ENCODE measurements around the gene LTBP1. TPM values are rescaled to one million over a fixed set of nuclear protein-coding genes. Genes with fewer than 3 reads are reported as not detected.

LTBP1 gene
- total RNA-seq, 1 experiment from 2014 or later = 28.5 TPM

DNA sequence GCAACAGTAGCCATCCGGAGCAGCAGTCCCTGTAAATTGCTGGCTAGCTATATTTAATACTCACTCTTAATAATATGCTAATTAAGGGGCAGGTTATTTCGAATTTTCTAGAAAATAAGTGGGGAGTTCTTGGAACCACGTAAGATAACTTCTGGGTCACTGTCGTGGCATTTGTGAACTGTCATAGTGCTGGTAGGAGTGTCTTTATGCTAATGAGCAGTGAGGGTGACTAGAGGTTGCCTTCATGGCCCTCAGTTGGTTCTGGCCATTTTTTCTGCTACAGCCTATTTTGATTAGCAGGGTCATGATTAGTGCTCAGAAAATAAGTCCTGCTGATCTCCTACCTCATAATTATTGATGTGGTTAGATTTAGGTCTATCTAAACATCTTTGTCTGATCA, 279.8 kb downstream of the LTBP1 start:
- no peak overlapping the region for H2BK15ac ChIP-seq (ENCODE audit: low read depth, low read length)
- no peak overlapping the region for H3K4ac ChIP-seq (ENCODE audit: low read depth, low read length)
- H3T11ph ChIP-seq (ENCODE audit: low read length) = no peak overlapping the region
- H4K20me1 ChIP-seq (ENCODE audit: control insufficient read depth, insufficient read depth, insufficient read length) = no peaks in the 10 kb centered on the region
- Mint-ChIP-seq H3K27ac (no peak overlapping the region), H3K4me3 (no peak overlapping the region), H3K9me3 (no peaks in the 10 kb centered on the region; a peak in 1 of 5 replicates), H3K36me3 (ENCODE audit: insufficient read depth in 1 of 3, low read depth in 3 of 3) (peaks cover 0 to 9% (median 2%) of the 10 kb centered on the region in 3 experiments; a peak in 3 of 7 replicates), H3K4me1 (peaks cover 0 to 4% of the 10 kb centered on the region in 2 experiments; a peak in 1 of 4 replicates), H3K27me3 (ENCODE audit: low read depth) (no peaks in the 10 kb centered on the region)
- H2BK20ac ChIP-seq (ENCODE audit: low read depth, low read length, poor library complexity, severe bottlenecking) = no peak overlapping the region
- no peak overlapping the region for H4K8ac ChIP-seq (replicated peaks; ENCODE audit: insufficient read length, low read depth, low read length)
- H3K4me1 ChIP-seq (ENCODE audit: insufficient read depth, low read length) = no peaks in the 10 kb centered on the region
- no peak overlapping the region for H3K56ac ChIP-seq (ENCODE audit: insufficient read length, low read depth, low read length)
- H3K27me3 ChIP-seq (ENCODE audit: insufficient read depth, low read length) = no peaks in the 10 kb centered on the region
- no peak overlapping the region for H2BK5ac ChIP-seq (ENCODE audit: insufficient read length, low read length)
- no peak overlapping the region for H4K91ac ChIP-seq (ENCODE audit: insufficient read length, low read depth, low read length)
- no peak overlapping the region for H2BK12ac ChIP-seq (ENCODE audit: insufficient read length, low read depth, low read length)
- no peaks in the 10 kb centered on the region for H3K23me2 ChIP-seq (ENCODE audit: insufficient read length, low read depth, low read length, poor library complexity, severe bottlenecking)
- H3K79me1 ChIP-seq (ENCODE audit: insufficient read depth, low read depth, low read length, poor library complexity, severe bottlenecking) = no peaks in the 10 kb centered on the region
- TF ChIP-seq, protein P1, sequence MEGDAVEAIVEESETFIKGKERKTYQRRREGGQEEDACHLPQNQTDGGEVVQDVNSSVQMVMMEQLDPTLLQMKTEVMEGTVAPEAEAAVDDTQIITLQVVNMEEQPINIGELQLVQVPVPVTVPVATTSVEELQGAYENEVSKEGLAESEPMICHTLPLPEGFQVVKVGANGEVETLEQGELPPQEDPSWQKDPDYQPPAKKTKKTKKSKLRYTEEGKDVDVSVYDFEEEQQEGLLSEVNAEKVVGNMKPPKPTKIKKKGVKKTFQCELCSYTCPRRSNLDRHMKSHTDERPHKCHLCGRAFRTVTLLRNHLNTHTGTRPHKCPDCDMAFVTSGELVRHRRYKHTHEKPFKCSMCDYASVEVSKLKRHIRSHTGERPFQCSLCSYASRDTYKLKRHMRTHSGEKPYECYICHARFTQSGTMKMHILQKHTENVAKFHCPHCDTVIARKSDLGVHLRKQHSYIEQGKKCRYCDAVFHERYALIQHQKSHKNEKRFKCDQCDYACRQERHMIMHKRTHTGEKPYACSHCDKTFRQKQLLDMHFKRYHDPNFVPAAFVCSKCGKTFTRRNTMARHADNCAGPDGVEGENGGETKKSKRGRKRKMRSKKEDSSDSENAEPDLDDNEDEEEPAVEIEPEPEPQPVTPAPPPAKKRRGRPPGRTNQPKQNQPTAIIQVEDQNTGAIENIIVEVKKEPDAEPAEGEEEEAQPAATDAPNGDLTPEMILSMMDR (conservative IDR thresholded peaks at IDR 0.05) = no peak
- no peak overlapping the region for H3K23ac ChIP-seq (ENCODE audit: insufficient read length, low read depth, low read length)
- no peak overlapping the region for H4K5ac ChIP-seq (ENCODE audit: insufficient read length, low read depth, low read length)
- no peak overlapping the region for H2BK120ac ChIP-seq (ENCODE audit: low read depth, low read length, poor library complexity, severe bottlenecking)
- H3K27ac ChIP-seq (ENCODE audit: insufficient read length, low read depth, low read length) = no peak overlapping the region
- H2AK5ac ChIP-seq (ENCODE audit: insufficient read length, low read length) = no peak overlapping the region
- H3K18ac ChIP-seq (ENCODE audit: insufficient read length, low read depth, low read length) = no peak overlapping the region
- H3K4me2 ChIP-seq (ENCODE audit: insufficient read depth, insufficient read length, low read length) = no peak overlapping the region
- no peak overlapping the region for H2AFZ ChIP-seq (ENCODE audit: low read length)
- H3K14ac ChIP-seq (ENCODE audit: insufficient read depth, low read length) = no peak overlapping the region
- no peaks in the 10 kb centered on the region for H3K79me2 ChIP-seq (ENCODE audit: insufficient read depth, low read length)
- no peaks in the 10 kb centered on the region for H3K9me3 ChIP-seq (ENCODE audit: control insufficient read depth, low read depth, low read length)
- no CpG with 5 or more reads among the region's 4 CpGs for WGBS (ENCODE audit: extremely low coverage, insufficient read length, low lambda C conversion rate)
- no peak overlapping the region for H3K9ac ChIP-seq (ENCODE audit: extremely low read depth, insufficient read length, low read length)
- DNase-seq = no peak
